A673 (cell line): Measurements from ENCODE around the gene BLOC1S4. TPM values are rescaled to one million over a fixed set of nuclear protein-coding genes. Genes with fewer than 3 reads are reported as not detected.

Source experiments
- BruUV-seq: library from RNA; stranded (reverse); fragments of 400-500 nt; replicated peaks from 2 replicates; lab custom pipeline; 2021; lab: Mats Ljungman, UMichigan
- CTCF ChIA-PET: fragments of 300-600 bp; sonication (Branson Sonifier 250); formaldehyde crosslinking; loops from one replicate; lab custom pipeline; 2022; ENCODE audit warnings: antibody characterized with exemption; lab: Charles Lee
- POLR2A ChIA-PET: fragments of 300-600 bp; sonication (Branson Sonifier 250); formaldehyde crosslinking; loops from one replicate; lab custom pipeline; 2022; ENCODE audit warnings: antibody characterized with exemption; ENCODE audit not compliant: low non-redundant PET; lab: Charles Lee
- DNase-seq: peaks from one replicate; pipeline ENCODE4 v3.0.0-alpha.2; 2015; ENCODE audit warnings: low spot score
- H3K27ac ChIP-seq: fragments of 200-600 bp; sonication (generic); 2 replicates; pipeline ENCODE4 v1.5.1; 2016; ENCODE audit warnings: mixed run types, low read depth, mild to moderate bottlenecking, mixed read lengths, antibody characterized with exemption, low read length; ENCODE audit not compliant: poor library complexity, severe bottlenecking
- H3K27me3 ChIP-seq: fragments of 200-600 bp; sonication (generic); replicated peaks from 2 replicates; pipeline ENCODE4 v1.6.1; 2017; ENCODE audit warnings: mixed run types, low read depth, mild to moderate bottlenecking, mixed read lengths, antibody characterized with exemption, low read length; ENCODE audit not compliant: insufficient read depth, poor library complexity
- H3K36me3 ChIP-seq: fragments of 200-600 bp; sonication (generic); 2 replicates; pipeline ENCODE4 v1.6.1; 2016; ENCODE audit warnings: mixed run types, mild to moderate bottlenecking, mixed read lengths, antibody characterized with exemption, low read length; ENCODE audit not compliant: insufficient read depth, poor library complexity, severe bottlenecking
- H3K4me1 ChIP-seq: fragments of 200-600 bp; sonication (generic); 2 replicates; pipeline ENCODE4 v1.6.1; 2017; ENCODE audit warnings: mixed run types, mild to moderate bottlenecking, mixed read lengths, antibody characterized with exemption, low read length; ENCODE audit not compliant: insufficient read depth, poor library complexity, severe bottlenecking
- H3K4me3 ChIP-seq: fragments of 200-600 bp; sonication (generic); 2 replicates; pipeline ENCODE4 v1.5.1; 2016; ENCODE audit warnings: low read depth, mixed run types, mild to moderate bottlenecking, mixed read lengths, low read length; ENCODE audit not compliant: poor library complexity, severe bottlenecking
- H3K9me3 ChIP-seq: fragments of 200-600 bp; sonication (generic); 2 replicates; pipeline ENCODE4 v1.6.1; 2016; ENCODE audit warnings: mixed run types, low read depth, mild to moderate bottlenecking, mixed read lengths, antibody characterized with exemption, low read length; ENCODE audit not compliant: poor library complexity, severe bottlenecking
- EZH2 ChIP-seq: fragments of 200-600 bp; sonication (generic); IDR thresholded peaks from 2 replicates; pipeline ENCODE4 v1.6.1; 2017; ENCODE audit warnings: borderline replicate concordance, low read depth, mild to moderate bottlenecking, mixed read lengths, antibody characterized with exemption, low read length; ENCODE audit not compliant: poor library complexity, severe bottlenecking
- intact Hi-C: fragments of 100-400 bp; cut with micrococcal nuclease; formaldehyde crosslinking; loops from one replicate; pipeline ENCODE4 v1.10.0; 2022; ENCODE audit not compliant: unreplicated experiment
- total RNA-seq: library from RNA; stranded (reverse); gene quantifications from 2 replicates; pipeline ENCODE4 v1.2.3, GENCODE V29; 2021
- TF ChIP-seq, protein P1 (sequence below): fragments of 300-800, 200-600 bp; sonication (generic); conservative IDR thresholded peaks from 2 replicates; pipeline ENCODE4 v1.5.1; 2017; ENCODE audit warnings: low read depth, mild to moderate bottlenecking, antibody characterized with exemption, low read length, moderate library complexity, mixed read lengths

The BLOC1S4 gene
- total RNA-seq, 1 experiment from 2014 or later, result 12.3 TPM

DNA sequence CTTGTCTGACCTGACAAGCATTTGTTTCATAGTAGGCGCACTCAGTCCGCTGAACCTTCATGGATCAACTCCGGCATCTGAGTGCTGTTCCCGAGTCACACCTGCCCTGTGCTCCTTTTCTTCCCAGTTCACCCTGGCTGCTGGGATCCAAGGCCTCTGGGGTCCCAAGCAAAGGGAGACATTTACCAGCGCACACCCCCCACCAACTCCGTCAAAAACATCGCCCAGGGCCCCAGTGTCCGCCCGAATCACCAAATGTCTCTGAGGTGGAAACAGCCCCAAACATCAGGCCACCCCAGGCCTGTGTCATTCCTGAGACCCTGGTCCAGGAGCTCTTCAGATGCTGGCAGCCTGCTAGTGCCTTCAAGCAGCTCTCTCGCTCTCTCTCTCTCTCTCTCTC is 5.1 kb downstream of the BLOC1S4 start:
- Histone ChIP-seq H3K27me3 (no peaks in the 10 kb centered on the region), H3K4me3 (no peak overlapping the region), H3K4me1 (peaks cover 6% of the 10 kb centered on the region), H3K27ac (no peak overlapping the region), H3K9me3 (no peaks in the 10 kb centered on the region), H3K36me3 (no peaks in the 10 kb centered on the region)
- no peak for TF ChIP-seq EZH2
- TF ChIP-seq, protein P1, sequence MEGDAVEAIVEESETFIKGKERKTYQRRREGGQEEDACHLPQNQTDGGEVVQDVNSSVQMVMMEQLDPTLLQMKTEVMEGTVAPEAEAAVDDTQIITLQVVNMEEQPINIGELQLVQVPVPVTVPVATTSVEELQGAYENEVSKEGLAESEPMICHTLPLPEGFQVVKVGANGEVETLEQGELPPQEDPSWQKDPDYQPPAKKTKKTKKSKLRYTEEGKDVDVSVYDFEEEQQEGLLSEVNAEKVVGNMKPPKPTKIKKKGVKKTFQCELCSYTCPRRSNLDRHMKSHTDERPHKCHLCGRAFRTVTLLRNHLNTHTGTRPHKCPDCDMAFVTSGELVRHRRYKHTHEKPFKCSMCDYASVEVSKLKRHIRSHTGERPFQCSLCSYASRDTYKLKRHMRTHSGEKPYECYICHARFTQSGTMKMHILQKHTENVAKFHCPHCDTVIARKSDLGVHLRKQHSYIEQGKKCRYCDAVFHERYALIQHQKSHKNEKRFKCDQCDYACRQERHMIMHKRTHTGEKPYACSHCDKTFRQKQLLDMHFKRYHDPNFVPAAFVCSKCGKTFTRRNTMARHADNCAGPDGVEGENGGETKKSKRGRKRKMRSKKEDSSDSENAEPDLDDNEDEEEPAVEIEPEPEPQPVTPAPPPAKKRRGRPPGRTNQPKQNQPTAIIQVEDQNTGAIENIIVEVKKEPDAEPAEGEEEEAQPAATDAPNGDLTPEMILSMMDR, result no peak
- POLR2A ChIA-PET, result no interaction called here
- intact Hi-C loops, result loop anchor here (2.0 to 5.0 kb wide), 2 partner anchors 266 to 350 kb away; no protein-coding TSS in a partner anchor
- CTCF ChIA-PET, result interaction anchor here (0.7 to 2.0 kb wide), 3 partner anchors 152 to 361 kb away, joined by 3 to 31 read pairs (median 3); no protein-coding TSS in a partner anchor
- no peak for DNase-seq
- no TSS peak for BruUV-seq

DNA sequence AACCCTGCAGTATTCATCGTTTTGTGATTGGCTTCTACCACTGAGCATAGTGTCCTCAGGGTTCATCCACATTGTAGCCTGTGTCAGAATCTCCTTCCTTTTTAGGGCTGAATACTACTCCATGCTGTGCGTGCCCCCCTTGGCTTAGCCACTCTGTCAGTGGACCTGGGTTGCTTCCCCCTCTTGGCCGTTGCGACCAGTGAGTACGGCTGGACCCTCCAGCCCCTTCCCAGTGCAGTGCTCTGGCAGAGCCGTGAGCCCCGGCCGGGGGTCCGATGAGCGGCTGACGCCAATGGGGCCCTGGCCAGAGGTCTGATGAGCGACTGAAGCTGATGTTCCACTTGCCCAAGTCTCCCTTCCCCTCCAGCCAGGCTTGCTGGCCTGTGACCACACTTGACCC is 6.9 kb downstream of the BLOC1S4 start:
- no peak for DNase-seq
- H3K4me1 ChIP-seq, result peaks cover 15% of the 10 kb centered on the region
- no peak overlapping the region for H3K4me3 ChIP-seq
- TF ChIP-seq, protein P1, result no peak
- TF ChIP-seq EZH2, result no peak
- CTCF ChIA-PET, result no interaction called here
- intact Hi-C loops, result loop anchor here (5.0 kb wide), 1 partner anchor 264 kb away; no protein-coding TSS in a partner anchor
- H3K36me3 ChIP-seq, result no peaks in the 10 kb centered on the region
- no peaks in the 10 kb centered on the region for H3K27me3 ChIP-seq
- no TSS peak for BruUV-seq
- POLR2A ChIA-PET, result no interaction called here
- H3K27ac ChIP-seq, result no peak overlapping the region
- H3K9me3 ChIP-seq, result no peaks in the 10 kb centered on the region

DNA sequence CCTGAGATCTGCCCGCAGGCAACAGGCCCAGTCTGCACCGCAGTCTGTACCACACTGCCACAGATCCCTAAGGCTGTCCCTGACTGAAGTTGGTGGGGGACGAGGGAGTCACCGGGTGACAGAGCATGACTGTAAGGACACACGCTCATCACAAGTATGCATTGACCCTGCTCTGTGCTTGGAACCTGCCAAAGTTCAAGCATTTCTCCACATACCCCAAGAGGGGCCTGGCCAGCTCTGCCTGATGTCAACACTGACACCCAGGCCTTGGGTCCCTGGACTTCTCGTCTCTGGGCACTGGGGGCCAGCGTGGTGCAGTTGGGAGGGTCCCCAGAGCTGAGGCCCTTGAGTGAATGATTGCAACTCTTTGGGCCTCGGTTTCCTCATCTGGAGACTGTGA is 7.9 kb downstream of the BLOC1S4 start:
- intact Hi-C loops, result loop anchor here (5.0 kb wide), 1 partner anchor 263 kb away; no protein-coding TSS in a partner anchor
- CTCF ChIA-PET, result no interaction called here
- no TSS peak for BruUV-seq

More for the DNA sequence above, 7.9 kb downstream of the BLOC1S4 start:
- DNase-seq, result no peak
- no peaks in the 10 kb centered on the region for H3K27me3 ChIP-seq
- H3K36me3 ChIP-seq, result no peaks in the 10 kb centered on the region
- no peaks in the 10 kb centered on the region for H3K9me3 ChIP-seq
- no peak overlapping the region for H3K4me3 ChIP-seq
- no peak overlapping the region for H3K27ac ChIP-seq
- H3K4me1 ChIP-seq, result peaks cover 12% of the 10 kb centered on the region
- TF ChIP-seq, protein P1, result no peak
- POLR2A ChIA-PET, result no interaction called here
